Liver (tissue), 9 donors: ENCODE measurements around the gene PLA2G5. TPM values are rescaled to one million over a fixed set of nuclear protein-coding genes. Genes with fewer than 3 reads are reported as not detected.

Experiments used
- DNase-seq: peaks from one replicate; pipeline ENCODE4 v3.0.0-alpha.2; 2017; ENCODE audit warnings: low spot score
- H3K27ac ChIP-seq, 2 donors: one replicate each; pipeline ENCODE4 v1.7.0; 2013; ENCODE audit warnings: inconsistent platforms in 2 of 2, low read length in 2 of 2, control low read depth in 1 of 2, low read depth in 1 of 2, mild to moderate bottlenecking in 1 of 2
- H3K27me3 ChIP-seq, 4 donors: one replicate each; pipeline versions ENCODE4 v1.6.1 to v1.7.0; 2013; ENCODE audit warnings: low read length in 3 of 4, inconsistent platforms in 1 of 4, mild to moderate bottlenecking in 1 of 4, moderate library complexity in 1 of 4; ENCODE audit not compliant: control insufficient read depth in 4 of 4, insufficient read depth in 4 of 4
- H3K36me3 ChIP-seq, 4 donors: one replicate each; pipeline versions ENCODE4 v1.6.1 to v1.7.0; 2013; ENCODE audit warnings: low read length in 3 of 4, mild to moderate bottlenecking in 3 of 4, low read depth in 1 of 4, moderate library complexity in 1 of 4; ENCODE audit not compliant: control insufficient read depth in 4 of 4, insufficient read depth in 3 of 4
- H3K4me1 ChIP-seq, 4 donors: one replicate each; pipeline versions ENCODE4 v1.6.1 to v1.7.0; 2013; ENCODE audit warnings: low read length in 3 of 4, mild to moderate bottlenecking in 3 of 4, moderate library complexity in 1 of 4; ENCODE audit not compliant: control insufficient read depth in 4 of 4, insufficient read depth in 4 of 4
- H3K4me3 ChIP-seq, 3 donors: one replicate each; pipeline versions ENCODE4 v1.6.1 to v1.7.0; 2013; ENCODE audit warnings: low read length in 3 of 3, control low read depth in 1 of 3, low read depth in 1 of 3, mild to moderate bottlenecking in 1 of 3
- H3K9ac ChIP-seq, 2 donors: one replicate each; pipeline ENCODE4 v1.7.0; 2013; ENCODE audit warnings: low read length in 2 of 2, mild to moderate bottlenecking in 2 of 2, moderate library complexity in 2 of 2, control low read depth in 1 of 2, low read depth in 1 of 2
- H3K9me3 ChIP-seq, 4 donors: one replicate each; pipeline versions ENCODE4 v1.6.1 to v1.7.0; 2013; ENCODE audit warnings: low read length in 3 of 4; ENCODE audit not compliant: control insufficient read depth in 4 of 4
- EGR1 ChIP-seq, 2 donors: IDR thresholded peaks; 2 replicates each; pipeline ENCODE4 v1.6.1; 2016 to 2018; ENCODE audit warnings: antibody characterized with exemption in 2 of 2, low read depth in 2 of 2
- FOXA1 ChIP-seq: IDR thresholded peaks from 2 replicates; pipeline ENCODE4 v1.6.1; 2016; ENCODE audit warnings: antibody characterized with exemption
- FOXA2 ChIP-seq: IDR thresholded peaks from 2 replicates; pipeline ENCODE4 v1.6.1; 2016; ENCODE audit warnings: antibody characterized with exemption
- GABPA ChIP-seq, 2 donors: IDR thresholded peaks in 1 of 2; conservative IDR thresholded peaks in 1 of 2; 2 replicates each; pipeline ENCODE4 v1.6.1; 2016; ENCODE audit warnings: antibody characterized with exemption in 2 of 2, mild to moderate bottlenecking in 1 of 2, moderate library complexity in 1 of 2
- HNF4A ChIP-seq, 2 donors: conservative IDR thresholded peaks; 2 replicates each; pipeline ENCODE4 v1.6.1; 2016; ENCODE audit warnings: antibody characterized with exemption in 2 of 2, mild to moderate bottlenecking in 2 of 2
- HNF4G ChIP-seq: IDR thresholded peaks from 2 replicates; pipeline ENCODE4 v1.6.1; 2016; ENCODE audit warnings: antibody characterized with exemption
- NR2F2 ChIP-seq: IDR thresholded peaks from 2 replicates; pipeline ENCODE4 v1.6.1; 2016; ENCODE audit warnings: antibody characterized with exemption
- REST ChIP-seq: IDR thresholded peaks from 2 replicates; pipeline ENCODE4 v1.6.1; 2016; ENCODE audit warnings: antibody characterized with exemption, mild to moderate bottlenecking
- RXRA ChIP-seq, 2 donors: IDR thresholded peaks; 2 replicates each; pipeline ENCODE4 v1.6.1; 2017 to 2018; ENCODE audit warnings: antibody characterized with exemption in 2 of 2, mild to moderate bottlenecking in 1 of 2
- SP1 ChIP-seq: IDR thresholded peaks from 2 replicates; pipeline ENCODE4 v1.6.1; 2018; ENCODE audit warnings: antibody characterized with exemption, mild to moderate bottlenecking
- TAF1 ChIP-seq: conservative IDR thresholded peaks from 2 replicates; pipeline ENCODE4 v1.6.1; 2016; ENCODE audit warnings: antibody characterized with exemption, mild to moderate bottlenecking
- YY1 ChIP-seq: IDR thresholded peaks from 2 replicates; pipeline ENCODE4 v1.6.1; 2016; ENCODE audit warnings: antibody characterized with exemption, mild to moderate bottlenecking
- WGBS: extraction: QIAGEN DNeasy Blood & Tissue Kit; methylation state at CpG from one replicate; pipeline ENCODE4 v1.1.7; 2013; 5-methylcytosine and 5-hydroxymethylcytosine counted together
- polyA plus RNA-seq, 2 donors: library from polyadenylated mRNA; stranded (reverse) in 1 of 2; unstranded in 1 of 2; fragments of 200-250 nt in 1 of 2; fragments of >200 nt in 1 of 2; fragmentation: Nextera tagmentation in 1 of 2; extraction: Ambion mirVana in 1 of 2; gene quantifications; one replicate each; pipeline versions ENCODE4 v1.2.1 to v1.2.3, GENCODE V29; 2013 to 2015
- total RNA-seq, 2 donors: library from RNA; depleted of rRNA; stranded (reverse); fragments of >200 nt; gene quantifications; one replicate each; pipeline ENCODE4 v1.2.3, GENCODE V29; 2014
- TF ChIP-seq, protein P1 (sequence below): IDR thresholded peaks from 2 replicates; pipeline ENCODE4 v1.6.1; 2016; ENCODE audit warnings: antibody characterized with exemption
- TF ChIP-seq, protein P2 (sequence below): IDR thresholded peaks from 2 replicates; pipeline ENCODE4 v1.6.1; 2016; ENCODE audit warnings: antibody characterized with exemption
- donor health status: healthy.
- donor health status: healthy.
- donor health status: healthy.
- donor health status: healthy.
- donor health status: healthy.

PLA2G5 gene
- total and polyA plus RNA-seq, 4 donors = 2.0 to 2.9 (median 2.3) TPM; not detected in 1

- TF ChIP-seq, protein P1, sequence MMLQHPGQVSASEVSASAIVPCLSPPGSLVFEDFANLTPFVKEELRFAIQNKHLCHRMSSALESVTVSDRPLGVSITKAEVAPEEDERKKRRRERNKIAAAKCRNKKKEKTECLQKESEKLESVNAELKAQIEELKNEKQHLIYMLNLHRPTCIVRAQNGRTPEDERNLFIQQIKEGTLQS = no peak
- no peak for TF ChIP-seq YY1
- TF ChIP-seq REST = no peak
- TF ChIP-seq HNF4G = no peak
- TF ChIP-seq FOXA1 = no peak
- no peak for TF ChIP-seq NR2F2
- TF ChIP-seq GABPA (IDR thresholded peaks at IDR 0.05 in 1 of 2, conservative IDR thresholded peaks at IDR 0.05 in 1 of 2) = no peak
These were observed 44.1 kb downstream of the PLA2G5 start (continued) for GRCh38 chr1:20114021-20114648.

- Histone ChIP-seq H3K9me3 (no peaks in the 10 kb centered on the region), H3K27me3 (no peaks in the 10 kb centered on the region), H3K9ac (no peak overlapping the region), H3K36me3 (no peaks in the 10 kb centered on the region), H3K4me1 (no peaks in the 10 kb centered on the region), H3K4me3 (no peak overlapping the region), H3K27ac (no peak overlapping the region)
- no peak for TF ChIP-seq YY1
- TF ChIP-seq NR2F2 = no peak
- no peak for TF ChIP-seq GABPA (IDR thresholded peaks at IDR 0.05 in 1 of 2, conservative IDR thresholded peaks at IDR 0.05 in 1 of 2)
- no peak for TF ChIP-seq HNF4G
- 84% methylated on average over 4 of the region's 4 CpGs for WGBS
- DNase-seq = no peak
These were observed 45.5 kb downstream of the PLA2G5 start for GRCh38 chr1:20115479-20115878.

- TF ChIP-seq FOXA1 (no peak), TAF1 (no peak), NR2F2 (no peak), RXRA (IDR thresholded peaks at IDR 0.05) (no peak), GABPA (IDR thresholded peaks at IDR 0.05 in 1 of 2, conservative IDR thresholded peaks at IDR 0.05 in 1 of 2) (no peak), FOXA2 (no peak), SP1 (no peak), HNF4G (no peak), HNF4A (conservative IDR thresholded peaks at IDR 0.05) (no peak), EGR1 (IDR thresholded peaks at IDR 0.05; ENCODE audit: low read depth in 2 of 2) (no peak)
- TF ChIP-seq, protein P2, sequence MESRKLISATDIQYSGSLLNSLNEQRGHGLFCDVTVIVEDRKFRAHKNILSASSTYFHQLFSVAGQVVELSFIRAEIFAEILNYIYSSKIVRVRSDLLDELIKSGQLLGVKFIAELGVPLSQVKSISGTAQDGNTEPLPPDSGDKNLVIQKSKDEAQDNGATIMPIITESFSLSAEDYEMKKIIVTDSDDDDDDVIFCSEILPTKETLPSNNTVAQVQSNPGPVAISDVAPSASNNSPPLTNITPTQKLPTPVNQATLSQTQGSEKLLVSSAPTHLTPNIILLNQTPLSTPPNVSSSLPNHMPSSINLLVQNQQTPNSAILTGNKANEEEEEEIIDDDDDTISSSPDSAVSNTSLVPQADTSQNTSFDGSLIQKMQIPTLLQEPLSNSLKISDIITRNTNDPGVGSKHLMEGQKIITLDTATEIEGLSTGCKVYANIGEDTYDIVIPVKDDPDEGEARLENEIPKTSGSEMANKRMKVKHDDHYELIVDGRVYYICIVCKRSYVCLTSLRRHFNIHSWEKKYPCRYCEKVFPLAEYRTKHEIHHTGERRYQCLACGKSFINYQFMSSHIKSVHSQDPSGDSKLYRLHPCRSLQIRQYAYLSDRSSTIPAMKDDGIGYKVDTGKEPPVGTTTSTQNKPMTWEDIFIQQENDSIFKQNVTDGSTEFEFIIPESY = no peak
- TF ChIP-seq, protein P1 = no peak
- no peak for DNase-seq
- Histone ChIP-seq H3K9me3 (no peaks in the 10 kb centered on the region), H3K36me3 (no peaks in the 10 kb centered on the region), H3K9ac (no peak overlapping the region), H3K27ac (no peak overlapping the region), H3K4me1 (no peaks in the 10 kb centered on the region), H3K4me3 (no peak overlapping the region), H3K27me3 (no peaks in the 10 kb centered on the region)
- 88% methylated on average over 7 of the region's 7 CpGs for WGBS
These were observed 45.9 kb downstream of the PLA2G5 start for GRCh38 chr1:20115916-20116315.
